DOHH2 (cell line): ENCODE results near the gene VSTM1.

Experiments used
- H3F3A ChIP-seq: fragments of 200-600 bp; sonication (generic), shearing (Covaris generic); 2 replicates; pipeline ENCODE4 v1.6.0; 2016; ENCODE audit warnings: antibody characterized with exemption, mild to moderate bottlenecking; ENCODE audit not compliant: control insufficient read depth, insufficient read depth
- H3K27ac ChIP-seq: fragments of 200-600 bp; sonication (generic); 2 replicates; pipeline ENCODE4 v1.5.1; 2014; ENCODE audit warnings: low read depth, mild to moderate bottlenecking, low read length, moderate library complexity
- H3K27me3 ChIP-seq: fragments of 200-600 bp; sonication (generic); 2 replicates; pipeline ENCODE4 v1.6.1; 2014; ENCODE audit warnings: mild to moderate bottlenecking, low read length, mixed read lengths; ENCODE audit not compliant: control insufficient read depth
- H3K36me3 ChIP-seq: fragments of 200-600 bp; sonication (generic); 2 replicates; pipeline ENCODE4 v1.6.1; 2014; ENCODE audit warnings: mild to moderate bottlenecking, low read length, moderate library complexity, mixed read lengths; ENCODE audit not compliant: control insufficient read depth
- H3K4me1 ChIP-seq: fragments of 200-600 bp; sonication (generic); 2 replicates; pipeline ENCODE4 v1.6.1; 2014; ENCODE audit warnings: mild to moderate bottlenecking, low read length, mixed read lengths; ENCODE audit not compliant: control insufficient read depth
- H3K4me2 ChIP-seq: fragments of 200-600 bp; sonication (generic); 2 replicates; pipeline ENCODE4 v1.6.0; 2014; ENCODE audit warnings: mild to moderate bottlenecking, low read length, moderate library complexity
- H3K4me3 ChIP-seq: fragments of 200-600 bp; sonication (generic); 2 replicates; pipeline ENCODE4 v1.5.1; 2014; ENCODE audit warnings: mild to moderate bottlenecking, low read length, mixed read lengths
- H3K79me2 ChIP-seq: fragments of 200-600 bp; sonication (generic); 2 replicates; pipeline ENCODE4 v1.6.1; 2014; ENCODE audit warnings: mild to moderate bottlenecking, low read length, mixed read lengths; ENCODE audit not compliant: control insufficient read depth
- H3K9me2 ChIP-seq: fragments of 200-600 bp; sonication (generic); replicated peaks from 2 replicates; pipeline ENCODE4 v1.6.1; 2014; ENCODE audit warnings: mild to moderate bottlenecking, low read length, mixed read lengths; ENCODE audit not compliant: control insufficient read depth
- H3K9me3 ChIP-seq: fragments of 200-600 bp; sonication (generic); 2 replicates; pipeline ENCODE4 v1.6.1; 2014; ENCODE audit warnings: antibody characterized with exemption, low read length, mixed read lengths; ENCODE audit not compliant: control insufficient read depth, insufficient read depth
- H4K20me1 ChIP-seq: fragments of 200-600 bp; sonication (generic); 2 replicates; pipeline ENCODE4 v1.6.0; 2014; ENCODE audit warnings: low read depth, mild to moderate bottlenecking, antibody characterized with exemption, low read length, moderate library complexity; ENCODE audit not compliant: control insufficient read depth, insufficient read depth
- CTCF ChIP-seq: fragments of 200-600 bp; sonication (generic); IDR thresholded peaks from one replicate; pipeline ENCODE4 v1.5.1; 2014; ENCODE audit warnings: antibody characterized with exemption, mild to moderate bottlenecking, low read depth, low read length; ENCODE audit not compliant: poor library complexity, severe bottlenecking
- EZH2phosphoT487 ChIP-seq: fragments of 200-600 bp; sonication (generic); IDR thresholded peaks from 2 replicates; pipeline ENCODE4 v1.6.1; 2017; ENCODE audit warnings: borderline replicate concordance, mild to moderate bottlenecking, antibody characterized with exemption, low read length, moderate library complexity, mixed read lengths

VSTM1 gene

GRCh38 chr19:54002495-54003315 is 61.0 kb downstream of the VSTM1 start:
- H3K4me3 ChIP-seq, result no peak overlapping the region
- no peaks in the 10 kb centered on the region for H3K79me2 ChIP-seq
- H3K9me2 ChIP-seq, result no peaks in the 10 kb centered on the region
- H3F3A ChIP-seq, result no peaks in the 10 kb centered on the region
- no peaks in the 10 kb centered on the region for H3K27me3 ChIP-seq
- no peaks in the 10 kb centered on the region for H3K36me3 ChIP-seq
- H3K27ac ChIP-seq, result no peak overlapping the region
- H3K9me3 ChIP-seq, result no peaks in the 10 kb centered on the region
- no peak overlapping the region for H3K4me2 ChIP-seq
- H4K20me1 ChIP-seq, result no peaks in the 10 kb centered on the region
- H3K4me1 ChIP-seq, result no peaks in the 10 kb centered on the region
- TF ChIP-seq EZH2phosphoT487, result no peak
- no peak for TF ChIP-seq CTCF

- H3K9me3 ChIP-seq, result no peaks in the 10 kb centered on the region
- no peak overlapping the region for H3K4me2 ChIP-seq
- TF ChIP-seq EZH2phosphoT487, result no peak
- H4K20me1 ChIP-seq, result no peaks in the 10 kb centered on the region
- H3K27ac ChIP-seq, result no peak overlapping the region
- no peak overlapping the region for H3K4me3 ChIP-seq
- H3K9me2 ChIP-seq, result no peaks in the 10 kb centered on the region
- no peaks in the 10 kb centered on the region for H3K79me2 ChIP-seq
- no peaks in the 10 kb centered on the region for H3F3A ChIP-seq
- H3K36me3 ChIP-seq, result no peaks in the 10 kb centered on the region
- H3K4me1 ChIP-seq, result no peaks in the 10 kb centered on the region
- no peaks in the 10 kb centered on the region for H3K27me3 ChIP-seq
Observed at GRCh38 chr19:54001496-54001895, 62.2 kb downstream of the VSTM1 start.

GRCh38 chr19:53999694-54000093 is 64.0 kb downstream of the VSTM1 start:
- no peak for TF ChIP-seq CTCF
- no peak for TF ChIP-seq EZH2phosphoT487
- H4K20me1 ChIP-seq, result no peaks in the 10 kb centered on the region
- no peak overlapping the region for H3K4me3 ChIP-seq
- no peak overlapping the region for H3K27ac ChIP-seq
- H3K36me3 ChIP-seq, result no peaks in the 10 kb centered on the region
- H3F3A ChIP-seq, result no peaks in the 10 kb centered on the region
- H3K9me3 ChIP-seq, result no peaks in the 10 kb centered on the region
- H3K79me2 ChIP-seq, result no peaks in the 10 kb centered on the region
- H3K9me2 ChIP-seq, result no peaks in the 10 kb centered on the region
- H3K27me3 ChIP-seq, result no peaks in the 10 kb centered on the region
- H3K4me1 ChIP-seq, result no peaks in the 10 kb centered on the region
- no peak overlapping the region for H3K4me2 ChIP-seq

GRCh38 chr19:53998223-53998622 is 65.5 kb downstream of the VSTM1 start:
- H3K9me2 ChIP-seq, result no peaks in the 10 kb centered on the region
- H3K4me2 ChIP-seq, result no peak overlapping the region
- no peak overlapping the region for H3K27ac ChIP-seq
- no peaks in the 10 kb centered on the region for H3F3A ChIP-seq
- H3K79me2 ChIP-seq, result no peaks in the 10 kb centered on the region
- H3K4me3 ChIP-seq, result no peak overlapping the region
- no peaks in the 10 kb centered on the region for H3K36me3 ChIP-seq
- H3K4me1 ChIP-seq, result no peaks in the 10 kb centered on the region
- no peaks in the 10 kb centered on the region for H3K27me3 ChIP-seq
- H4K20me1 ChIP-seq, result no peaks in the 10 kb centered on the region
- no peak for TF ChIP-seq CTCF
- TF ChIP-seq EZH2phosphoT487, result no peak
- no peaks in the 10 kb centered on the region for H3K9me3 ChIP-seq
